Hepatocyte (in vitro differentiated cells): Measurements from ENCODE around the gene ZNF512B. TPM values are rescaled to one million over a fixed set of nuclear protein-coding genes. Genes with fewer than 3 reads are reported as not detected.
"Not testable (repeated sequence)": the region's sequence is repeated elsewhere in the genome, so short reads cannot be mapped to it uniquely, and the experiment has no call there.

Source experiments
- DNase-seq: peaks from one replicate; pipeline ENCODE4 v3.0.0-alpha.2; 2016; ENCODE audit warnings: low spot score
- H2AFZ ChIP-seq: fragments of 200-600 bp; sonication (generic); 2 replicates; pipeline ENCODE4 v1.6.0; 2016; ENCODE audit warnings: antibody characterized with exemption, mild to moderate bottlenecking
- H3K27ac ChIP-seq: fragments of 200-600 bp; sonication (generic); 2 replicates; pipeline ENCODE4 v1.5.1; 2016; ENCODE audit warnings: mild to moderate bottlenecking
- H3K27me3 ChIP-seq: fragments of 200-600 bp; sonication (generic); 2 replicates; pipeline ENCODE4 v1.6.1; 2016
- H3K36me3 ChIP-seq: fragments of 200-600 bp; sonication (generic); replicated peaks from 2 replicates; pipeline ENCODE4 v1.5.1; 2016; ENCODE audit warnings: low read depth; ENCODE audit not compliant: insufficient read depth
- H3K4me1 ChIP-seq: fragments of 200-600 bp; sonication (generic); 2 replicates; pipeline ENCODE4 v1.5.1; 2016; ENCODE audit warnings: mild to moderate bottlenecking, moderate library complexity; ENCODE audit not compliant: insufficient read depth
- H3K4me2 ChIP-seq: fragments of 200-600 bp; sonication (generic); 2 replicates; pipeline ENCODE4 v1.6.0; 2016
- H3K4me3 ChIP-seq: fragments of 200-600 bp; sonication (generic); 2 replicates; pipeline ENCODE4 v1.5.1; 2016; ENCODE audit warnings: mild to moderate bottlenecking
- H3K79me2 ChIP-seq: fragments of 200-600 bp; sonication (generic); 2 replicates; pipeline ENCODE4 v1.6.0; 2017; ENCODE audit warnings: mild to moderate bottlenecking
- H3K9me2 ChIP-seq: fragments of 200-600 bp; sonication (generic); replicated peaks from 2 replicates; pipeline ENCODE4 v1.6.0; 2017; ENCODE audit warnings: mild to moderate bottlenecking; ENCODE audit not compliant: insufficient read depth
- H3K9me3 ChIP-seq: fragments of 200-600 bp; sonication (generic); 2 replicates; pipeline ENCODE4 v1.5.1; 2016; ENCODE audit warnings: low read depth, mild to moderate bottlenecking
- H4K20me1 ChIP-seq: fragments of 200-600 bp; sonication (generic); 2 replicates; pipeline ENCODE4 v1.6.0; 2016; ENCODE audit warnings: mild to moderate bottlenecking; ENCODE audit not compliant: insufficient read depth, poor library complexity, severe bottlenecking
- EZH2 ChIP-seq: fragments of 200-600 bp; sonication (generic); IDR thresholded peaks from 2 replicates; pipeline ENCODE4 v1.6.1; 2016; ENCODE audit warnings: antibody characterized with exemption, mild to moderate bottlenecking, borderline replicate concordance
- EZH2phosphoT487 ChIP-seq: fragments of 200-600 bp; sonication (generic); IDR thresholded peaks from one replicate; pipeline ENCODE4 v1.6.1; 2018; ENCODE audit warnings: antibody characterized with exemption, mild to moderate bottlenecking, low read depth, moderate library complexity; ENCODE audit not compliant: unreplicated experiment, severe bottlenecking
- WGBS: methylation state at CpG from one replicate; pipeline ENCODE4 v1.1.6; 2016; ENCODE audit warnings: low lambda C conversion rate; ENCODE audit errors: missing lambda C conversion rate; 5-methylcytosine and 5-hydroxymethylcytosine counted together
- polyA plus RNA-seq: library from polyadenylated mRNA; unstranded; fragments of >200 nt; fragmentation: Nextera tagmentation; extraction: Ambion mirVana; gene quantifications from 2 replicates; pipeline ENCODE4 v1.2.1, GENCODE V29; 2016
- total RNA-seq: library from RNA; depleted of rRNA; stranded (reverse); fragments of >200 nt; gene quantifications from 2 replicates; pipeline ENCODE4 v1.2.3, GENCODE V29; 2014
- TF ChIP-seq, protein P1 (sequence below): fragments of 200-600 bp; sonication (generic); IDR thresholded peaks from 2 replicates; pipeline ENCODE4 v1.5.1; 2016; ENCODE audit warnings: antibody characterized with exemption, mild to moderate bottlenecking; ENCODE audit not compliant: poor library complexity

Gene ZNF512B
- total and polyA plus RNA-seq, 2 experiments from 2014 or later, result 10.1 to 13.5 TPM

GRCh38 chr20:63920226-63920625, 49.5 kb downstream of the ZNF512B start:
- Histone ChIP-seq H4K20me1 (peaks cover 36% of the 10 kb centered on the region), H2AFZ (no peak overlapping the region), H3K9me3 (no peaks in the 10 kb centered on the region), H3K4me2 (no peak overlapping the region), H3K4me1 (peaks cover 5% of the 10 kb centered on the region), H3K9me2 (no peaks in the 10 kb centered on the region), H3K4me3 (no peak overlapping the region), H3K27ac (no peak overlapping the region), H3K79me2 (peaks cover 93% of the 10 kb centered on the region), H3K36me3 (no peaks in the 10 kb centered on the region), H3K27me3 (no peaks in the 10 kb centered on the region)
- no peak for DNase-seq
- TF ChIP-seq EZH2phosphoT487, result no peak
- TF ChIP-seq EZH2, result no peak
- TF ChIP-seq, protein P1, sequence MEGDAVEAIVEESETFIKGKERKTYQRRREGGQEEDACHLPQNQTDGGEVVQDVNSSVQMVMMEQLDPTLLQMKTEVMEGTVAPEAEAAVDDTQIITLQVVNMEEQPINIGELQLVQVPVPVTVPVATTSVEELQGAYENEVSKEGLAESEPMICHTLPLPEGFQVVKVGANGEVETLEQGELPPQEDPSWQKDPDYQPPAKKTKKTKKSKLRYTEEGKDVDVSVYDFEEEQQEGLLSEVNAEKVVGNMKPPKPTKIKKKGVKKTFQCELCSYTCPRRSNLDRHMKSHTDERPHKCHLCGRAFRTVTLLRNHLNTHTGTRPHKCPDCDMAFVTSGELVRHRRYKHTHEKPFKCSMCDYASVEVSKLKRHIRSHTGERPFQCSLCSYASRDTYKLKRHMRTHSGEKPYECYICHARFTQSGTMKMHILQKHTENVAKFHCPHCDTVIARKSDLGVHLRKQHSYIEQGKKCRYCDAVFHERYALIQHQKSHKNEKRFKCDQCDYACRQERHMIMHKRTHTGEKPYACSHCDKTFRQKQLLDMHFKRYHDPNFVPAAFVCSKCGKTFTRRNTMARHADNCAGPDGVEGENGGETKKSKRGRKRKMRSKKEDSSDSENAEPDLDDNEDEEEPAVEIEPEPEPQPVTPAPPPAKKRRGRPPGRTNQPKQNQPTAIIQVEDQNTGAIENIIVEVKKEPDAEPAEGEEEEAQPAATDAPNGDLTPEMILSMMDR, result no peak
- over 99% methylated on average over 22 of the region's 23 CpGs for WGBS

DNA sequence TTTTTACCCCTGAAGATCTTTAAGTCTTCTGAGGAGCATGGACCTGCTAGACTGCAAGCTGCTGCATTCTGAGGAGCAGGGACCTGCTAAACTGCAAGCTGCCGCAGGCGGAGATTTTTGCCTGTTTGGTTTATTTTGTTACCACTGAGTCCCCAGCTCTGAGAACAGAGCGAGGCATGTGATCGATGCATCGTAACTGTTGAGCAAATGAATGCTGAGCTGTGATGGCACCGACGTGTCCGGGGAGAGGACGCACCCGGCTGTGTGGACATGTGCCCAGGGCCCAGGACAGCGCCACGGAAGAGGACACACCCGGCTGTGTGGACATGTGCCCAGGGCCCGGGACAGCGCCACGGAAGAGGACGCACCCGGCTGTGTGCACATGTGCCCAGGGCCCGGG, 50.6 kb downstream of the ZNF512B start:
- Histone ChIP-seq H3K4me2 (no peak overlapping the region), H3K27me3 (no peaks in the 10 kb centered on the region), H4K20me1 (peaks cover 31% of the 10 kb centered on the region), H3K79me2 (peaks cover 93% of the 10 kb centered on the region), H2AFZ (no peak overlapping the region), H3K9me2 (no peaks in the 10 kb centered on the region), H3K36me3 (no peaks in the 10 kb centered on the region), H3K4me3 (no peak overlapping the region), H3K27ac (no peak overlapping the region), H3K4me1 (peaks cover 5% of the 10 kb centered on the region), H3K9me3 (no peaks in the 10 kb centered on the region)
- 96% methylated on average over 8 of the region's 19 CpGs for WGBS
- TF ChIP-seq EZH2phosphoT487, result no peak
- TF ChIP-seq, protein P1, result no peak
- TF ChIP-seq EZH2, result no peak
- no peak for DNase-seq

- peaks cover 32% of the 10 kb centered on the region for H4K20me1 ChIP-seq
- peaks cover 93% of the 10 kb centered on the region for H3K79me2 ChIP-seq
These were observed 51.9 kb downstream of the ZNF512B start for GRCh38 chr20:63917811-63918210.

GRCh38 chr20:63916371-63916939, 53.3 kb downstream of the ZNF512B start:
- not testable (repeated sequence) for H3K27ac ChIP-seq, H3K36me3 ChIP-seq, H3K4me1 ChIP-seq, H3K4me2 ChIP-seq, H3K9me3 ChIP-seq, DNase-seq, H3K4me3 ChIP-seq, H2AFZ ChIP-seq, H3K27me3 ChIP-seq, H3K9me2 ChIP-seq
- 91% methylated on average over 8 of the region's 8 CpGs for WGBS
- H4K20me1 ChIP-seq, result peaks cover 45% of the 10 kb centered on the region
- H3K79me2 ChIP-seq, result peaks cover 93% of the 10 kb centered on the region

More at GRCh38 chr20:63917811-63918210, 51.9 kb downstream of the ZNF512B start:
- no peak overlapping the region for H3K27ac ChIP-seq
- H3K27me3 ChIP-seq, result no peaks in the 10 kb centered on the region
- H3K4me2 ChIP-seq, result no peak overlapping the region
- no peaks in the 10 kb centered on the region for H3K9me3 ChIP-seq
- H3K36me3 ChIP-seq, result no peaks in the 10 kb centered on the region
- no peaks in the 10 kb centered on the region for H3K4me1 ChIP-seq
- H3K4me3 ChIP-seq, result no peak overlapping the region
- WGBS, result 98% methylated on average over 11 of the region's 11 CpGs
- TF ChIP-seq EZH2, result no peak
- TF ChIP-seq EZH2phosphoT487, result no peak
- TF ChIP-seq, protein P1, result no peak
- no peak for DNase-seq
- H2AFZ ChIP-seq, result no peak overlapping the region
- H3K9me2 ChIP-seq, result no peaks in the 10 kb centered on the region
